Panc1 (cell line): ENCODE results near the gene ENPP3. TPM values are rescaled to one million over a fixed set of nuclear protein-coding genes. Genes with fewer than 3 reads are reported as not detected.

ENCODE experiments used
- ATAC-seq: fragments of 200-7000 bp; cut with Tn5 transposase; 2 replicates; pipeline ENCODE4 v1.9.1; 2020; ENCODE audit warnings: mild to moderate bottlenecking, moderate library complexity
- BruUV-seq: library from RNA; stranded (reverse); fragments of 400-500 nt; replicated peaks from 2 replicates; lab custom pipeline; 2021; lab: Mats Ljungman, UMichigan
- CTCF ChIA-PET: fragments of 300-600 bp; sonication (Branson Sonifier 250); formaldehyde crosslinking; loops from one replicate; lab custom pipeline; 2022; ENCODE audit warnings: antibody characterized with exemption; lab: Charles Lee
- POLR2A ChIA-PET: fragments of 300-600 bp; sonication (Branson Sonifier 250); formaldehyde crosslinking; loops from one replicate; lab custom pipeline; 2022; ENCODE audit warnings: antibody characterized with exemption; lab: Charles Lee
- DNase-seq: peaks from one replicate; pipeline ENCODE4 v3.0.0-alpha.2; 2010; ENCODE audit warnings: low read depth, low spot score
- H3K27ac ChIP-seq: 2 replicates; pipeline ENCODE4 v1.5.1; 2011; ENCODE audit warnings: mild to moderate bottlenecking, low read length, inconsistent platforms
- H3K27me3 ChIP-seq: fragments of 200-500 bp; sonication (Bioruptor generic); 2 replicates; pipeline ENCODE4 v1.6.0; 2014; ENCODE audit warnings: low read length, inconsistent platforms; ENCODE audit not compliant: control insufficient read depth, insufficient read depth
- H3K36me3 ChIP-seq: fragments of 200-500 bp; sonication (Bioruptor generic); 2 replicates; pipeline ENCODE4 v1.5.1; 2014; ENCODE audit warnings: inconsistent platforms, mild to moderate bottlenecking, low read length, moderate library complexity; ENCODE audit not compliant: control insufficient read depth, insufficient read depth
- H3K4me1 ChIP-seq: 2 replicates; pipeline ENCODE4 v1.5.1; 2011; ENCODE audit warnings: inconsistent platforms, mild to moderate bottlenecking, low read length, moderate library complexity; ENCODE audit not compliant: control insufficient read depth, insufficient read depth
- H3K4me3 ChIP-seq, 2 experiments: 2 replicates each; pipeline ENCODE4 v1.5.1; 2011 to 2012; ENCODE audit warnings: low read depth in 2 of 2, low read length in 2 of 2, mild to moderate bottlenecking in 2 of 2, inconsistent platforms in 1 of 2, moderate library complexity in 1 of 2
- H3K9me3 ChIP-seq: fragments of 200-500 bp; sonication (Bioruptor generic); 2 replicates; pipeline ENCODE4 v1.5.1; 2014; ENCODE audit warnings: low read depth, mild to moderate bottlenecking, inconsistent platforms, low read length, moderate library complexity; ENCODE audit not compliant: control insufficient read depth, insufficient read depth
- POLR2AphosphoS5 ChIP-seq: IDR thresholded peaks from 2 replicates; pipeline ENCODE4 v1.6.1; 2012; ENCODE audit warnings: mild to moderate bottlenecking, low read depth, low read length, moderate library complexity
- SIN3A ChIP-seq: IDR thresholded peaks from 2 replicates; pipeline ENCODE4 v1.6.1; 2012; ENCODE audit warnings: low read depth, mild to moderate bottlenecking, low read length, moderate library complexity, borderline replicate concordance; ENCODE audit not compliant: insufficient read depth
- TCF7L2 ChIP-seq: IDR thresholded peaks from 2 replicates; pipeline ENCODE4 v1.6.1; 2011; ENCODE audit warnings: mild to moderate bottlenecking, low read depth, low read length, inconsistent platforms
- in situ Hi-C: cut with HindIII; loops from 2 replicates; pipeline ENCODE4 v1.10.0; 2016; ENCODE audit warnings: low sequenced_read_pairs, low pct_unique_long_range_greater_than_20kb
- intact Hi-C: fragments of 100-400 bp; cut with micrococcal nuclease; formaldehyde crosslinking; loops from one replicate; pipeline ENCODE4 v1.10.0; 2022; ENCODE audit not compliant: unreplicated experiment
- total RNA-seq: library from RNA; stranded (reverse); gene quantifications from one replicate; pipeline ENCODE4 v1.2.1, GENCODE V29; 2021; ENCODE audit not compliant: unreplicated experiment
- TF ChIP-seq, protein P1 (sequence below), 2 experiments: IDR thresholded peaks; 2 replicates each; pipeline ENCODE4 v1.6.1; 2011 to 2012; ENCODE audit warnings: low read depth in 2 of 2, control low read depth in 1 of 2, low read length in 1 of 2, mild to moderate bottlenecking in 1 of 2, moderate library complexity in 1 of 2; ENCODE audit not compliant: insufficient read depth in 1 of 2
- TF ChIP-seq, protein P2 (sequence below): fragments of 450-650 bp; IDR thresholded peaks from 2 replicates; pipeline ENCODE4 v1.5.1; 2017; ENCODE audit warnings: mild to moderate bottlenecking

ENPP3 gene
- total RNA-seq, 1 experiment from 2014 or later: not detected

DNA sequence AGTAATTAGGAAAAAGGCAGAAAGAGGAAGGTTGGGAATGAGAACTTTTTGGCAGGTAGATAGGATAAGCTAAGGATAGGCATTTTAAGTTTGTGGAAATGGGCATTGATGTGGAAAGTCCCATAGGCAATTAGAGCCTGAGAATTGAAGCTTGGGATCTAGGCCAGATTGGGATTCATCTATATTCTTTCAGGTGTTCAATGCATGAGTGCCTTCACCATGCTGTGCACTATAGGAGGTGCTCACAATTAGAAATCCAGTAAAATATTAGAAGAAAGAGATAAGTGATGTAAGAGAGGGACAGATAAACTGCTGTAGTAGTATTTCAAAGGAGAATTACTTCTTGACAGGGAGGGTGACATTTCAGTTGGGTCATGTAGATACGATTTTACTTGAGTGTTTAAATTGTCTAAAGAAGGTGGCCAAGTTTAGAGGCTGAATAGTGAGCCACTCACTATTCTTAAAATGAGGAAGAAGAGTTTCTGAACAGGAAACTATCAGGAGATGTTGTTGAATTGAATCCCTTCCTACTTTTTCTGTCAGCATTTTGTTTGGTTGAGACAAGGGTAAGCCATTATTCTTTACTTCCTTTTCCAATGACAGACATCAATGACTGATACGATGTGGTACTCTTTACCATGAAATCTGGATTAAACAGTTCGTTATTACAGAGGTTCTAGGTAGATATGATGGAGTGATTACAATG, 104.7 kb downstream of the ENPP3 start:
- no peaks in the 10 kb centered on the region for H3K4me1 ChIP-seq
- intact Hi-C loops: no loop called here
- BruUV-seq: no TSS peak
- TF ChIP-seq SIN3A: no peak
- TF ChIP-seq, protein P1, sequence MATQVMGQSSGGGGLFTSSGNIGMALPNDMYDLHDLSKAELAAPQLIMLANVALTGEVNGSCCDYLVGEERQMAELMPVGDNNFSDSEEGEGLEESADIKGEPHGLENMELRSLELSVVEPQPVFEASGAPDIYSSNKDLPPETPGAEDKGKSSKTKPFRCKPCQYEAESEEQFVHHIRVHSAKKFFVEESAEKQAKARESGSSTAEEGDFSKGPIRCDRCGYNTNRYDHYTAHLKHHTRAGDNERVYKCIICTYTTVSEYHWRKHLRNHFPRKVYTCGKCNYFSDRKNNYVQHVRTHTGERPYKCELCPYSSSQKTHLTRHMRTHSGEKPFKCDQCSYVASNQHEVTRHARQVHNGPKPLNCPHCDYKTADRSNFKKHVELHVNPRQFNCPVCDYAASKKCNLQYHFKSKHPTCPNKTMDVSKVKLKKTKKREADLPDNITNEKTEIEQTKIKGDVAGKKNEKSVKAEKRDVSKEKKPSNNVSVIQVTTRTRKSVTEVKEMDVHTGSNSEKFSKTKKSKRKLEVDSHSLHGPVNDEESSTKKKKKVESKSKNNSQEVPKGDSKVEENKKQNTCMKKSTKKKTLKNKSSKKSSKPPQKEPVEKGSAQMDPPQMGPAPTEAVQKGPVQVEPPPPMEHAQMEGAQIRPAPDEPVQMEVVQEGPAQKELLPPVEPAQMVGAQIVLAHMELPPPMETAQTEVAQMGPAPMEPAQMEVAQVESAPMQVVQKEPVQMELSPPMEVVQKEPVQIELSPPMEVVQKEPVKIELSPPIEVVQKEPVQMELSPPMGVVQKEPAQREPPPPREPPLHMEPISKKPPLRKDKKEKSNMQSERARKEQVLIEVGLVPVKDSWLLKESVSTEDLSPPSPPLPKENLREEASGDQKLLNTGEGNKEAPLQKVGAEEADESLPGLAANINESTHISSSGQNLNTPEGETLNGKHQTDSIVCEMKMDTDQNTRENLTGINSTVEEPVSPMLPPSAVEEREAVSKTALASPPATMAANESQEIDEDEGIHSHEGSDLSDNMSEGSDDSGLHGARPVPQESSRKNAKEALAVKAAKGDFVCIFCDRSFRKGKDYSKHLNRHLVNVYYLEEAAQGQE (IDR thresholded peaks at IDR 0.05; ENCODE audit: insufficient read depth in 1 of 2, low read depth in 2 of 2, low read length in 1 of 2): no peak
- TF ChIP-seq, protein P2, sequence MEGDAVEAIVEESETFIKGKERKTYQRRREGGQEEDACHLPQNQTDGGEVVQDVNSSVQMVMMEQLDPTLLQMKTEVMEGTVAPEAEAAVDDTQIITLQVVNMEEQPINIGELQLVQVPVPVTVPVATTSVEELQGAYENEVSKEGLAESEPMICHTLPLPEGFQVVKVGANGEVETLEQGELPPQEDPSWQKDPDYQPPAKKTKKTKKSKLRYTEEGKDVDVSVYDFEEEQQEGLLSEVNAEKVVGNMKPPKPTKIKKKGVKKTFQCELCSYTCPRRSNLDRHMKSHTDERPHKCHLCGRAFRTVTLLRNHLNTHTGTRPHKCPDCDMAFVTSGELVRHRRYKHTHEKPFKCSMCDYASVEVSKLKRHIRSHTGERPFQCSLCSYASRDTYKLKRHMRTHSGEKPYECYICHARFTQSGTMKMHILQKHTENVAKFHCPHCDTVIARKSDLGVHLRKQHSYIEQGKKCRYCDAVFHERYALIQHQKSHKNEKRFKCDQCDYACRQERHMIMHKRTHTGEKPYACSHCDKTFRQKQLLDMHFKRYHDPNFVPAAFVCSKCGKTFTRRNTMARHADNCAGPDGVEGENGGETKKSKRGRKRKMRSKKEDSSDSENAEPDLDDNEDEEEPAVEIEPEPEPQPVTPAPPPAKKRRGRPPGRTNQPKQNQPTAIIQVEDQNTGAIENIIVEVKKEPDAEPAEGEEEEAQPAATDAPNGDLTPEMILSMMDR: no peak
- no peak for TF ChIP-seq POLR2AphosphoS5
- TF ChIP-seq TCF7L2: no peak
- no peaks in the 10 kb centered on the region for H3K36me3 ChIP-seq
- in situ Hi-C loops: no loop called here
- no peak overlapping the region for H3K4me3 ChIP-seq
- no peak for DNase-seq
- ChIA-PET POLR2A (no interaction called here), CTCF (no interaction called here)
- ATAC-seq: no peak
- peaks cover 2% of the 10 kb centered on the region; the same call in 1 of the 2 replicates for H3K27me3 ChIP-seq
- no peak overlapping the region for H3K27ac ChIP-seq
- no peaks in the 10 kb centered on the region for H3K9me3 ChIP-seq

DNA sequence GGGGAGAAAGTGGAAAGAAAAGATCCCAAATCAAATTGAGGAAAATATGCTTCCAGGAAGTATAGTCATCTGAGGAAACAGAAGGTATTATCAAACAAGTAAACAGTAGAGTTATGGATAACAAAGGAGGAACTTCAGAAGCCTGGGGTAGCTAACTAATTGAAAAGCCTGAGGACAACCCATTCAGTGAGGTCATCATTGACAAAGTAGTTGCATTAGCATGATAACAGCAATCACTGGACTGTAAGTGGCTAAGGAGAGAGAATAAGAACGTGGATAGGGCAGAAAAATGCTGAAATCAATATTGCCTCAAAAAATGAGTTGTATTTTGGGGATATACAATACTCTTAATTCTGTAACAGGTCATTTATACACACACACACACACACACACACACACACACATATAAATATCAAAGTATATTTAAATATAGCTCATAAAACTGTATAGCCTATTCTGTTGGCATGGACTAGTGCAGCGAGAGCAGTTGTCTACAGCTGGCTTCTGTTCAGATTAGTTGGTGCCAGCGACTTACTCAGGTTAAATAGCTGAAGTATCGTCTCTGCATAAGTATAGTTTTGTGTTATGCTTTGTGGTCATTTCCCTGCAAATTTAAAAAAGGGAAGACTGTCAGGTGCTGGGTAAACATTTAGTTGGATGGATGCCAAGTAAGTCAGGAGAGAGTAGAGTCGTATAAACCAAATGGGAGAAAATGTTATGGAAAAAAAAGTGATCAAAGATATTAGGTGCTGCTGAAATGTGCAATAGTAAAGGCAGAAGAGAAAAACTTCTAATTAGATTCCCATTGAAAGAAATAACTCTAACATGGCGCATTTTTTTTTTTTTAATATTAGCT, 107.6 kb downstream of the ENPP3 start:
- Histone ChIP-seq H3K36me3 (no peaks in the 10 kb centered on the region), H3K9me3 (no peaks in the 10 kb centered on the region), H3K27me3 (no peaks in the 10 kb centered on the region), H3K27ac (no peak overlapping the region), H3K4me1 (no peaks in the 10 kb centered on the region), H3K4me3 (no peak overlapping the region)
- ChIA-PET CTCF (interaction anchor here (0.5 kb wide), 1 partner anchor 108 kb away, joined by 3 read pairs; no protein-coding TSS in a partner anchor), POLR2A (no interaction called here)
- in situ Hi-C loops: no loop called here
- ATAC-seq (no peak), DNase-seq (no peak)
- TF ChIP-seq SIN3A: no peak
- TF ChIP-seq TCF7L2: no peak
- intact Hi-C loops: no loop called here
- no TSS peak for BruUV-seq
